ENCODE measurements around the gene SEZ6.

The SEZ6 gene

GRCh38 chr17:28970879-28971278 is 35.0 kb downstream of the SEZ6 start:
- DNase-seq: no peak

- DNase-seq: no peak
Observed at GRCh38 chr17:28969706-28970393, 36.0 kb downstream of the SEZ6 start.

- DNase-seq: no peak
Observed at GRCh38 chr17:28968914-28969295, 36.9 kb downstream of the SEZ6 start.

GRCh38 chr17:28968231-28968913 is 37.5 kb downstream of the SEZ6 start:
- no peak for DNase-seq

- no peak for DNase-seq
Observed at GRCh38 chr17:28967221-28968135, 38.4 kb downstream of the SEZ6 start.

GRCh38 chr17:28963841-28964240 is 42.0 kb downstream of the SEZ6 start:
- no peak for DNase-seq

- DNase-seq: no peak
Observed at GRCh38 chr17:28963055-28963611, 42.7 kb downstream of the SEZ6 start.

- no peak for DNase-seq
Observed at GRCh38 chr17:28961391-28961790, 44.4 kb downstream of the SEZ6 start.

- no peak for DNase-seq
Observed at GRCh38 chr17:28960256-28961061, 45.4 kb downstream of the SEZ6 start.

GRCh38 chr17:28959471-28959871 is 46.4 kb downstream of the SEZ6 start:
- no peak for DNase-seq

- no peak for DNase-seq
Observed at GRCh38 chr17:28958820-28959455, 46.9 kb downstream of the SEZ6 start.

GRCh38 chr17:28957992-28958355 is 47.9 kb downstream of the SEZ6 start:
- no peak for DNase-seq

- DNase-seq: no peak
Observed at GRCh38 chr17:28957277-28957991, 48.4 kb downstream of the SEZ6 start.

GRCh38 chr17:28956861-28957260 is 49.0 kb downstream of the SEZ6 start:
- DNase-seq: no peak

- no peak for DNase-seq
Observed at GRCh38 chr17:28956112-28956511, 49.7 kb downstream of the SEZ6 start.

GRCh38 chr17:28955408-28955807 is 50.4 kb downstream of the SEZ6 start:
- DNase-seq: no peak

- DNase-seq: no peak
Observed at GRCh38 chr17:28954886-28955285, 50.9 kb downstream of the SEZ6 start.

GRCh38 chr17:28953444-28954118 is 52.3 kb downstream of the SEZ6 start:
- DNase-seq: no peak

- peak; percentile 99 for DNase-seq
Observed at GRCh38 chr17:28951991-28952975, 53.5 kb downstream of the SEZ6 start.

Data from NCI-H1417 treated with DMSO at 0.1 percent for 48 hours (cell line).